GM12875 (cell line): Measurements from ENCODE around the gene PCYT2.

Experiments used
- H3K4me3 ChIP-seq: one replicate; pipeline ENCODE4 v1.5.1; 2011; ENCODE audit warnings: low read depth, low read length, control low read depth
- TF ChIP-seq, protein P1 (sequence below): IDR thresholded peaks from 2 replicates; pipeline ENCODE4 v1.5.1; 2011; ENCODE audit warnings: low read depth, mild to moderate bottlenecking, control low read depth, inconsistent platforms, low read length, moderate library complexity, borderline replicate concordance; ENCODE audit not compliant: insufficient read depth

Gene PCYT2

DNA sequence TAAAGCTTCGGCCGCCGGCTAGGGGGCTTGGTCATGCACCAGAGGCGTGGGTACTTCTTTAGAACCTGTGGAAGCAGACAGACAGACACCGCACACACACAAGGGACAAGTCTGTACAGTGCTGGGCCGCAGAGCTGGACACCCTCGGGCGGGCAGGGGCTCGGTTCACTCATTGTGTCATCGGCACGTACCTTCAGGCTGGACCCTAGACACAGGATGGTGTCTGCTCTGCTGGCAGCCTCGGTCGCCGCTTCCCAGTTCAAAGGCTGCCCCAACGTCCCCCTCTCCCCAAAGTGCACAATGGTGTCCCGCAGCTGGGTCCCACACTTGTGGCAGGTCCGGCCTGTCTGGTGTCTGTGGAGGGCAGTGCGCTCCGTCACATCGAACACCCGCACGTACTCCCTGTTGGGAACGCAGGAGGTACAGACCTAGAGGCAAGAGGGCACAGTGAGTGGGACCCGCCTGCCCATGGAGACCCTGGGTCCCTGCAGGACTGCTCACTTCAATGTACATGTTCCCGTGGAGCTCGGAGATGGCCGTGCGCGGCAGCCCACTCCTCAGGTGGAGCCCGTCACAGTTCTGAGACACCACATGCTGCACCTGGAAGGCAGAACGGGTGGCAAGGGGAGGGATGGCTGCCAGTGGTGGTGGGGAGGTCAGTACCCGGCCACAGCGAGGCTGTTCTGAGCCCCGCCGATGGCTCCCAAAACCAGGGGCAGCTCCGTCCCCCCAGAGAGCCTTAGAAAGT lies 3.1 kb upstream of the PCYT2 start:
- TF ChIP-seq, protein P1, sequence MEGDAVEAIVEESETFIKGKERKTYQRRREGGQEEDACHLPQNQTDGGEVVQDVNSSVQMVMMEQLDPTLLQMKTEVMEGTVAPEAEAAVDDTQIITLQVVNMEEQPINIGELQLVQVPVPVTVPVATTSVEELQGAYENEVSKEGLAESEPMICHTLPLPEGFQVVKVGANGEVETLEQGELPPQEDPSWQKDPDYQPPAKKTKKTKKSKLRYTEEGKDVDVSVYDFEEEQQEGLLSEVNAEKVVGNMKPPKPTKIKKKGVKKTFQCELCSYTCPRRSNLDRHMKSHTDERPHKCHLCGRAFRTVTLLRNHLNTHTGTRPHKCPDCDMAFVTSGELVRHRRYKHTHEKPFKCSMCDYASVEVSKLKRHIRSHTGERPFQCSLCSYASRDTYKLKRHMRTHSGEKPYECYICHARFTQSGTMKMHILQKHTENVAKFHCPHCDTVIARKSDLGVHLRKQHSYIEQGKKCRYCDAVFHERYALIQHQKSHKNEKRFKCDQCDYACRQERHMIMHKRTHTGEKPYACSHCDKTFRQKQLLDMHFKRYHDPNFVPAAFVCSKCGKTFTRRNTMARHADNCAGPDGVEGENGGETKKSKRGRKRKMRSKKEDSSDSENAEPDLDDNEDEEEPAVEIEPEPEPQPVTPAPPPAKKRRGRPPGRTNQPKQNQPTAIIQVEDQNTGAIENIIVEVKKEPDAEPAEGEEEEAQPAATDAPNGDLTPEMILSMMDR, result no peak
- H3K4me3 ChIP-seq, result no peak overlapping the region

DNA sequence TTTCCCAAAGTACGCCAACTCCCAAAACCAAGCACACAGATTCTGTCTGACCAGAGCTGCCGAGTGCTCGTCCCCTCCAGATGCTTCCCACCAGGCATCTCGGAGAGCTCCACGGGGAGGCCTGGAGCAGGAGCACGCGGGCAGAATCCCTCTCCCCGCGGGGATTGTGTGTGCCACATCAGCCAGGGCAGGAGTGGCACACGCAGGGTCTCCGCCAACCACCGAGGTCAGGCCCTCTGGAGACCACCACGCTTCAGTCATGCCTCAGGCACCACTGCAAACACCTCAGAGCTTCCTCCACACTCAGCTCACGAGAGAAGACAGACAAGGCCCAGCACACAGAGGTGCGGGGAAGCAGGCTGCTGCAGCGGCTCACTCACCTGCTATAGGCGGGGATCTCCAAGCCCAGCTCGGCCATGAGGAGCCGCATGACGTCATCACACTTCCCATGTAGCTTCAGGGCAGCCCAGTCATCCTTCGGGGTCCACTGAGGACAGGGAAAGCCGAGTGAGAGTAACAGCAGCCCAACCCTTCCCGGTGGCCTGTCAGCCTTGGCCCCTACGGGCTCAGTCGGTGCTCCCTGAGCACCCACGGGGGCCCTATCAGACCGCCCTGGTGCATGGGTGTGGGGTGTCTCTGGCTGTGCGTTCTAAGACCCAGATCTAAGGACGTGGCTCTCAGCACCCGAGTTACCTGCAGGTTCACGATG lies 2.3 kb upstream of the PCYT2 start:
- no peak overlapping the region for H3K4me3 ChIP-seq
- TF ChIP-seq, protein P1, result no peak

DNA sequence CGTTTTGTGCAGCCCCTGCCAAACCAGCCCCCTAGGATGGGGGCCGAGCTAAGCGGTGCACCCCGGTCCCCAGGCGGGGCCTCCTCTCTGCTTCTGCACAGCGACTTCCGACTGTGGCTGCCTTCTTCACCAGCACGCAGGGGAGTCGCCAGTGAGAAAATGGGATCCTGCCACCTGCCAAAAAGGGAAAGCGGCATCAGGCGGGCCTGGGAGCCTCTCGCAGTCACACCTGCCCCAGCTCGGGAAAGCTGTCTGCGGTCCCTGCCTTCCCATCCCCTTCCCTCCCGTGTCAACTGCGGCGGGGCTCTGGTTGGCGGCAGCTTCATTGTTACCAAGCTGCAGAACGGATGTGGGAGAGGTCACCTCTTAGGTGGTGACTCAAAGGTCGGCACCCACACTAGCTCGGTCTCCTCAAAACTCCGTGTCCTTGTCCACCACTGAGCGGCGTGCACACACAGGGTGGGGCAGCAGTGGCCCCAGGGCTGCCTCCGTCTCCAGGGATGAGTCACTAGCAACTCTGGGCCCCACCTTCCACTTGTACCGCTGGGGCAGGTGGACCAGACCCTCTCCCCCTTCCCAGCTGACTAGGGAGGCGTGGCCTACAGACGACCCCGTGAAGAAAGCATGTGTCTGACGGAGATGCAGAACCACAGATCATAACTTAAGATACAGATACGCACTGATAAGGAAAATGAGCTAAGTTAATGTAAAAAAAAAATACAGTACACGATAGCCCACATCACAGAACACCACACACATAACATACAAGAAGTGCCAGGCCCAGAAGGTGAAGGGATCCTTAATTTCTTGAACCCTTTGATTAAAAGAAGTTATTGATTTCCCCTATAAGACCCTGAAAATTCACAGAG lies 1.5 kb upstream of the PCYT2 start:
- TF ChIP-seq, protein P1, result no peak

GRCh38 chr17:81911969-81912368 lies 770 bp upstream of the PCYT2 start:
- H3K4me3 ChIP-seq, result no peak overlapping the region
- TF ChIP-seq, protein P1, result no peak

More for the DNA sequence above, 1.5 kb upstream of the PCYT2 start:
- H3K4me3 ChIP-seq, result no peak overlapping the region

- H3K4me3 ChIP-seq, result peak overlapping the region; percentile 74
- TF ChIP-seq, protein P1, result no peak
Observed at GRCh38 chr17:81910840-81911276, 341 bp downstream of the PCYT2 start.

GRCh38 chr17:81909966-81910839 lies 996 bp downstream of the PCYT2 start:
- TF ChIP-seq, protein P1, result no peak

More at GRCh38 chr17:81909966-81910839, 996 bp downstream of the PCYT2 start:
- peak overlapping the region; percentile 74 for H3K4me3 ChIP-seq
